Vagina (tissue), 2 donors: ENCODE data around the gene SLX4IP.

Experiments used
- POLR2A ChIP-seq, 2 donors: fragments of 450-650 bp; IDR thresholded peaks; one replicate each; pipeline ENCODE4 v1.6.1; 2017; ENCODE audit warnings: antibody characterized with exemption in 2 of 2, mild to moderate bottlenecking in 2 of 2, moderate library complexity in 2 of 2
- POLR2AphosphoS5 ChIP-seq, 2 donors: sonication (generic); formaldehyde crosslinking; IDR thresholded peaks; one replicate each; pipeline ENCODE4 v1.9.0; 2017; ENCODE audit warnings: antibody characterized with exemption in 2 of 2, mild to moderate bottlenecking in 2 of 2, low read depth in 1 of 2; ENCODE audit not compliant: insufficient read depth in 1 of 2
- TF ChIP-seq, protein P1 (sequence below), 3 experiments: fragments of 450-650 bp in 2 of 3; fragments of 200-600 bp in 1 of 3; sonication (generic) in 1 of 3; IDR thresholded peaks; one replicate each; pipeline ENCODE4 v1.5.1; 2017 to 2019; ENCODE audit warnings: antibody characterized with exemption in 3 of 3, mild to moderate bottlenecking in 2 of 3, moderate library complexity in 2 of 3

DNA sequence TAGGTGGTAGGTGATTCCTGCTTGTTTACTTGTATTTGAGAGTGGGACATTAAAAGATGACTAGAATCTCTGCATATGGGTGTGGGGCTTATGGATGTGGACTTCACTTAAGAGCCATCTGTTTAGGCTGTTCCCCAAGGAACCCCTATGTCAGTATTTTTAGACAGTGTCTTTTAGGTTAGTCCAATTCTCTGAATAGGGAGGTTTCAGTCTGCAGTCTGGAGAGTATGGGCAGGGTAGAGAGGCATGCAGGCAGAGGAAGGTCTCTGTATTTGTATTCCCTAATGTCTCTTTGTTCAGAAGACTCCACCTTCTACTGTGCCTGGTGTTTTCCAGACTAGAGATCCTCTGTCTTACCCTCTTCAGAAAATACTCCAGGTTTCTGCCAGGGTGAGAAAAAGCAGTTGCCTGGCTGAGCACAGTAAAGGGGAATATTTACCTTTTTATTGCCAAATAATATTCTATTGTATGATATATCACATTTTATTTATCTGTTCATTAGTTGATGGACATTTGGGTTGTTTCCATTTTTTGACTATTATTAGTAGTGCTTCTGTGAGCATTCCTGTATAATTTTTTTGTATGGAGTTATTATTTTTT, 19.1 kb downstream of the SLX4IP start:
- TF ChIP-seq, protein P1, sequence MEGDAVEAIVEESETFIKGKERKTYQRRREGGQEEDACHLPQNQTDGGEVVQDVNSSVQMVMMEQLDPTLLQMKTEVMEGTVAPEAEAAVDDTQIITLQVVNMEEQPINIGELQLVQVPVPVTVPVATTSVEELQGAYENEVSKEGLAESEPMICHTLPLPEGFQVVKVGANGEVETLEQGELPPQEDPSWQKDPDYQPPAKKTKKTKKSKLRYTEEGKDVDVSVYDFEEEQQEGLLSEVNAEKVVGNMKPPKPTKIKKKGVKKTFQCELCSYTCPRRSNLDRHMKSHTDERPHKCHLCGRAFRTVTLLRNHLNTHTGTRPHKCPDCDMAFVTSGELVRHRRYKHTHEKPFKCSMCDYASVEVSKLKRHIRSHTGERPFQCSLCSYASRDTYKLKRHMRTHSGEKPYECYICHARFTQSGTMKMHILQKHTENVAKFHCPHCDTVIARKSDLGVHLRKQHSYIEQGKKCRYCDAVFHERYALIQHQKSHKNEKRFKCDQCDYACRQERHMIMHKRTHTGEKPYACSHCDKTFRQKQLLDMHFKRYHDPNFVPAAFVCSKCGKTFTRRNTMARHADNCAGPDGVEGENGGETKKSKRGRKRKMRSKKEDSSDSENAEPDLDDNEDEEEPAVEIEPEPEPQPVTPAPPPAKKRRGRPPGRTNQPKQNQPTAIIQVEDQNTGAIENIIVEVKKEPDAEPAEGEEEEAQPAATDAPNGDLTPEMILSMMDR (IDR thresholded peaks at IDR 0.05), result no peak
- TF ChIP-seq POLR2AphosphoS5 (IDR thresholded peaks at IDR 0.05; ENCODE audit: insufficient read depth in 1 of 2, low read depth in 1 of 2) (no peak), POLR2A (IDR thresholded peaks at IDR 0.05) (no peak)
